Fibroblast of mammary gland (primary cell): Measurements from ENCODE around the gene BCOR.
A peak's percentile ranks its signal among the peaks of the same experiment; 100 is the strongest.

ENCODE experiments used
- DNase-seq: peaks from one replicate; pipeline ENCODE4 v3.0.0-alpha.2; 2010; ENCODE audit warnings: low read depth
- H3K4me3 ChIP-seq: 2 replicates; pipeline ENCODE4 v1.5.1; 2011; ENCODE audit warnings: low read depth, mild to moderate bottlenecking, low read length, moderate library complexity; ENCODE audit not compliant: control insufficient read depth
- TF ChIP-seq, protein P1 (sequence below): conservative IDR thresholded peaks from 2 replicates; pipeline ENCODE4 v1.5.1; 2011; ENCODE audit warnings: low read depth, low read length, inconsistent platforms; ENCODE audit not compliant: control insufficient read depth, insufficient read depth

Gene BCOR

DNA sequence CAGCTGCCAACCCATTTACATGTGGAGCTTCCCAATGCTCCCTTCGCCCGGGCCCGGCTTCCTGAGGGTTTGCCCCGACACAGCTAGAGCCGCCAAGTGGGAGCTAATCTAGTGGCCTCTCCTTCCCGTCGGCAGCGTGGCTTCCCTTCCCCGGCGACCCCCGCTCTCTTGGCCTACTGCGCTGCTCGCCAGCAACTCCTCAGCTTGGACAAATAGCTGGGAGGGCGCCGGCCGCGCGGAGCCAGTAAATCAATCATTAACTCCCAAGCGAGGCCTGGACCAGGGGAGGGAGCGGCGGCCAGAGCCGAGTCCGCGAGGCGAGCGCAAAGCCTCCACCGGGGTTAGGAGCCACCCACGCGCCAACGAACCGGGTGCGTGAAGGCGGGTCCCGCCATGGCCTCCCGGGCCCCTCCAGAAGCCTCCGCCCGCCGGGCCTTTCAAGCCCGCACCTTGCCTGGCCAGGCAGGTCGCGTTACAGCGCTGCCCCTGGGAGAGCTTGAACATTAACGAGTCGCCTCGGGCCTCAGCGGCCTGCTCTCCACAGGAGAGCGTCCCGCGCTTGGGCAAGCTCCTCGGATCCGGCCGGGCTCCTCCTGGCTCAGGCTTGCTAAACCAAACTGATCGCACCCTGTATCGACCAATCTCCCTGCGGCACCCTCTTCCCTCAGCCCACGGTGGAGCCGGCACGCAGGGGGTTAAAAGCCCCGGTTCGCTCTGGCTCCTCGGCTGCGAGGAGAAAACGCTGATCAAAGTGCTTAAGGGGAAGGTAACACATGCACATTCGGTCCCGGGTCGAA lies 10.6 kb upstream of the BCOR start:
- H3K4me3 ChIP-seq, result peak overlapping the region; percentile 10
- TF ChIP-seq, protein P1, sequence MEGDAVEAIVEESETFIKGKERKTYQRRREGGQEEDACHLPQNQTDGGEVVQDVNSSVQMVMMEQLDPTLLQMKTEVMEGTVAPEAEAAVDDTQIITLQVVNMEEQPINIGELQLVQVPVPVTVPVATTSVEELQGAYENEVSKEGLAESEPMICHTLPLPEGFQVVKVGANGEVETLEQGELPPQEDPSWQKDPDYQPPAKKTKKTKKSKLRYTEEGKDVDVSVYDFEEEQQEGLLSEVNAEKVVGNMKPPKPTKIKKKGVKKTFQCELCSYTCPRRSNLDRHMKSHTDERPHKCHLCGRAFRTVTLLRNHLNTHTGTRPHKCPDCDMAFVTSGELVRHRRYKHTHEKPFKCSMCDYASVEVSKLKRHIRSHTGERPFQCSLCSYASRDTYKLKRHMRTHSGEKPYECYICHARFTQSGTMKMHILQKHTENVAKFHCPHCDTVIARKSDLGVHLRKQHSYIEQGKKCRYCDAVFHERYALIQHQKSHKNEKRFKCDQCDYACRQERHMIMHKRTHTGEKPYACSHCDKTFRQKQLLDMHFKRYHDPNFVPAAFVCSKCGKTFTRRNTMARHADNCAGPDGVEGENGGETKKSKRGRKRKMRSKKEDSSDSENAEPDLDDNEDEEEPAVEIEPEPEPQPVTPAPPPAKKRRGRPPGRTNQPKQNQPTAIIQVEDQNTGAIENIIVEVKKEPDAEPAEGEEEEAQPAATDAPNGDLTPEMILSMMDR, result no peak
- no peak for DNase-seq

DNA sequence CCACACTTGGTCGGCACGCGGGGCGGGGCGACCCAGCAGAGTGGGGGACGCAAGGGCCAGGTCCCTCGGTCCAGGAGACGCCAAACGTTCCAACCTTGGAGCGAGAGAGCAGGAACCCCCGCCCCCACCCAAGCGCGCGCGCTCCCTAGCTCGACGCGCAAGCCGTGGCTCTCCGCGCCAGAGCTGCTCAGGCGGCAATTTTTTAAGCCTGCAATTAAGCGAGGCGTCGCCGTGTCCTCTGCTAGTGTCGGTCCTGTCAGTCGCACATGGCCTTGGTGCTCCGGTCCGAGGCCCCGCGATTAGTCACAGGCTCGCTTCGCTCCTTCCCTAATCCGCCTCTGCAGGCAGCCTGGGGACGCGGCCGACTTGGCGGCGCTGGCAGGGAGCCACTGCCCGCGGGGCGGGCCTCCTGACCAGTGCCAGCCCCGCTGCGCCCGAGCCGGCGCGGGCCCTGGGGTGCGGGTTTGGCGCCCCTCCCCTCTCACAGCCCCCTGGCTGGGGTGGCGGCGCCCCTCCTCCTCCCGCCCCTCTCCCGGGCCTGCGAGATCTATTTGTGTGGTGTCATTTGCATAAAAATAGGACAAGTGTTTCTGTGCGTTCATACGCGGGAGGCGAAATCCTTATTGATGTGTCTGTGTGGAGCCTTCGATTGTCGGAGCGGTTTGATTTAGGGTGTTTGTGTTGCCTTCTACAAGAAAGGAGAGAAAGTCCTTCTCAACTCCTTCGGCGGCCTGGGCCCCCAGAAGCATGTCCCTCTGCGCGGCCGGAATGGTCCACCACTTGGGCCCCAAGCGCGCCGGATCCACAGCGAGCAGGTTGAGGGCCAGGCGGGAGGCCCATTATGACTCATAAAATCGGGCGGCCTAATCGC lies 9.8 kb upstream of the BCOR start:
- DNase-seq, result peak; percentile 52
- no peak overlapping the region for H3K4me3 ChIP-seq
- TF ChIP-seq, protein P1, result no peak

DNA sequence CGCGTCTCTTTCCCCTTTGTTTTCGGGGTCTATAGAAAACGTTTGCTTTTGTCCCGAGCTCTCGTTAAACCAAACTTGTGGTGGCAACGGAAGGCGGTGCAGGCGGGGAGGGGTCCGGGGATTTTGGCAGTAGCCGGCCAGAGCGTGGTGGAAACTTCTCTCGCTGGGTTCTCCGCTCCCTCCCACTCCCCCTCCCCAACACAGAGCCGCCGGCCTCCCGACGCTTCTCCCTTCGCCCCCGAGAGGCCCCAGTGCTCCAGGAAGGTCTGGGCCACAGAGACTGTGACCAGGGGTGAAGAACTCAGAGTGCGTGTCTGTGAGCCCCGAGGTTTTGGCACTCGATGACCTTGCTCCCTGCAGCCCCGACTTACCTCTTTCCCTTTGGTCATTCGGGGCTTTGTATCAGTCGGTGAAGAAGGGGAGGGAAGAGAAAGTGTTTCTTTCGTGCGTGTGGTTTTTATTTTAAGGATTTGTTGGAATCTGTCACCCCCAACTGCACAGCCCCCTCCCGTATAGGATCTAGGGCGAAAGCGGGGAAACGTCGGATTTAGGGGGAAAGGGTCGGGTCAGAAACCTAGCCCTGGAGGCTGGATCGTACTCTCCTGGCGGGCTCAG lies 9.0 kb upstream of the BCOR start:
- H3K4me3 ChIP-seq, result peak overlapping the region; percentile 25
- no peak for DNase-seq
- TF ChIP-seq, protein P1, result no peak

DNA sequence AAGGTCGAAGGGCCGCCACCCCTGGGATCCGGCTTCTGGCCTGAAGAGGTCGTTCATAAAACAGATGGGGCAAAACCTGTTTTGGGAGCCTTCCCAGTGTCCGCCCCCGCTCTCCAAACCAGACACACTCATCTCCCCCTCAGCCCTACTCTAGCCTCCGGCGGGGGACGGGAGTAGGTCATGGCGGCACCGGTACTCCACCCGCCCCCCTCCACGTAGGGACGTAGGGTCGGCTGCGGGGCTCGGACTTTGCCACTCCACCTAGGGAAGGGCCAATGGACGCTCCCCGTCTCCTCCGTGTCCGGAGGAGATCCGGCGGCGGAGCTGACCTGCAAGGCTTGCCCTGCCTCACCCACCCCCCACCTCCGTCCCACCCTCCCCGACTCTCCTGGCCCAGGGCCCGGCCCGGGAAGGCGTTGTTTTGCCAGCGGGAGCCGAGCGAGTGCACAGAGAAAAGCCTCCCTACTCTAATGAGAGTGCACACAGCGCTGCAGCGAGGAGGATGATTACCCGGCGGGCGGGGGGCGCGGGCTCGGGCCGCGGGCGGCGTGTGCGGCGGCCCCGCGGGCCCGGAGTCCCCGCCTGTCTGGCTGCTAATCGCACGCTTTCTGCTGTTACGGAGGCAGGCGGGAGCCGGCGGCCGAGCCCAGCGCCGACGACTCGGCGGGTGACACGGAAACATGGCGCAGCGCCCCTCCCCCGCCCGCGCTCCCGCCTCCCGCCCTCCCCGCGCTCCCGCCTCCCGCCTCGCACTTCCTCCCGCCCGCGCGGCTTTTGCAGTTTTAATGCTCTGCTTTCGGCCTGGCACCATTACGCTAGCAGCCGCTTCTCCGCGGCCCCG lies 8.3 kb upstream of the BCOR start:
- peak overlapping the region; percentile 38 for H3K4me3 ChIP-seq
- DNase-seq, result no peak
- TF ChIP-seq, protein P1, result no peak

DNA sequence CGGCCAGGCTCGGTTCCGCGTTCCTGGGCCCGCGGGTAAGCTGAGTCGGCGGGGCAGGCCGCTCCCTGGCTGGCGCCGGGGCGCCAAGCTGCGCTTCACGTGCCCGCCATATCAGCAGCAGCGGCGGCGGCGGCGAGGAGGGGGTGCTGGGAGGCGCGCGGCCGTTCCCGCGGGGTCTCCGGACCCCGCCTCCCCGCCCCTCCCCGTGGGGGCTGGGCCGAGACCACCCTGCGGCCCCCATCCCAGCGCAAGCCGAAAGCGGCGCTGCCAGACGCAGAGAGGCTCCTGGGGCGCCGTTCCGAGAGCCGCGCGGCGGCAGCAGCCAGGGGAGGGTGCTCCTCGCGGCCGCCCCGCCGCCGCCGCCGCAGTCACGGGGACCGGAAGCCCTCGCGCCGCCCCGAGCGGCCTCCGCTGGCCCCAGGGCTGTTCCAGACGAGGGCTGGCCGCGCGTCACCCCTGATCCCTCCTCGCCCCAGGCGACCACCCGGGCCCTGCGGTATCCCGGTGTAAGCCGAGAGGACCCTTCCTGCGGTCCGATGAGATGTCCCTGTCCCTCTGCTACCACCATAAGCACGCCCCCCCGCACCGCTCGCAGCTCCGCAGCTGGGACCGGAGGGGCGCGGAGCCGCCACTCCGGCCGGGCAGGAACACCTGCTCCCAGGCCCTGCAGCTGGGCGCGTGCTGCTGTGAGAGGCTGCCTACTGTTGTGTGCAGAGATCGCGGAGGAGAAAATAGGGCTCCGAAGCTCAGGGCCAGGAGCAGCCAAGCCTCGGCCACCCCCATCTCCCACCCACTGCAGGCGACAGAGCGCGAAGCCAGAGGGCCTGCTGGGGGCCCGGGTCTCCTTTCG lies 7.5 kb upstream of the BCOR start:
- no peak for DNase-seq

More for the DNA sequence above, 7.5 kb upstream of the BCOR start:
- TF ChIP-seq, protein P1, result no peak
- H3K4me3 ChIP-seq, result peak overlapping the region; percentile 38
